Panc1 (cell line): ENCODE data around the gene FKBP10. TPM values are rescaled to one million over a fixed set of nuclear protein-coding genes. Genes with fewer than 3 reads are reported as not detected.

Source experiments
- ATAC-seq: fragments of 200-7000 bp; cut with Tn5 transposase; 2 replicates; pipeline ENCODE4 v1.9.1; 2020; ENCODE audit warnings: mild to moderate bottlenecking, moderate library complexity
- BruUV-seq: library from RNA; stranded (reverse); fragments of 400-500 nt; replicated peaks from 2 replicates; lab custom pipeline; 2021; lab: Mats Ljungman, UMichigan
- CTCF ChIA-PET: fragments of 300-600 bp; sonication (Branson Sonifier 250); formaldehyde crosslinking; loops from one replicate; lab custom pipeline; 2022; ENCODE audit warnings: antibody characterized with exemption; lab: Charles Lee
- POLR2A ChIA-PET: fragments of 300-600 bp; sonication (Branson Sonifier 250); formaldehyde crosslinking; loops from one replicate; lab custom pipeline; 2022; ENCODE audit warnings: antibody characterized with exemption; lab: Charles Lee
- DNase-seq: peaks from one replicate; pipeline ENCODE4 v3.0.0-alpha.2; 2010; ENCODE audit warnings: low read depth, low spot score
- H3K27ac ChIP-seq: 2 replicates; pipeline ENCODE4 v1.5.1; 2011; ENCODE audit warnings: mild to moderate bottlenecking, low read length, inconsistent platforms
- H3K27me3 ChIP-seq: fragments of 200-500 bp; sonication (Bioruptor generic); 2 replicates; pipeline ENCODE4 v1.6.0; 2014; ENCODE audit warnings: low read length, inconsistent platforms; ENCODE audit not compliant: control insufficient read depth, insufficient read depth
- H3K36me3 ChIP-seq: fragments of 200-500 bp; sonication (Bioruptor generic); 2 replicates; pipeline ENCODE4 v1.5.1; 2014; ENCODE audit warnings: inconsistent platforms, mild to moderate bottlenecking, low read length, moderate library complexity; ENCODE audit not compliant: control insufficient read depth, insufficient read depth
- H3K4me1 ChIP-seq: 2 replicates; pipeline ENCODE4 v1.5.1; 2011; ENCODE audit warnings: inconsistent platforms, mild to moderate bottlenecking, low read length, moderate library complexity; ENCODE audit not compliant: control insufficient read depth, insufficient read depth
- H3K4me3 ChIP-seq, 2 experiments: 2 replicates each; pipeline ENCODE4 v1.5.1; 2011 to 2012; ENCODE audit warnings: low read depth in 2 of 2, low read length in 2 of 2, mild to moderate bottlenecking in 2 of 2, inconsistent platforms in 1 of 2, moderate library complexity in 1 of 2
- H3K9me3 ChIP-seq: fragments of 200-500 bp; sonication (Bioruptor generic); 2 replicates; pipeline ENCODE4 v1.5.1; 2014; ENCODE audit warnings: low read depth, mild to moderate bottlenecking, inconsistent platforms, low read length, moderate library complexity; ENCODE audit not compliant: control insufficient read depth, insufficient read depth
- POLR2AphosphoS5 ChIP-seq: IDR thresholded peaks from 2 replicates; pipeline ENCODE4 v1.6.1; 2012; ENCODE audit warnings: mild to moderate bottlenecking, low read depth, low read length, moderate library complexity
- SIN3A ChIP-seq: IDR thresholded peaks from 2 replicates; pipeline ENCODE4 v1.6.1; 2012; ENCODE audit warnings: low read depth, mild to moderate bottlenecking, low read length, moderate library complexity, borderline replicate concordance; ENCODE audit not compliant: insufficient read depth
- TCF7L2 ChIP-seq: IDR thresholded peaks from 2 replicates; pipeline ENCODE4 v1.6.1; 2011; ENCODE audit warnings: mild to moderate bottlenecking, low read depth, low read length, inconsistent platforms
- in situ Hi-C: cut with HindIII; loops from 2 replicates; pipeline ENCODE4 v1.10.0; 2016; ENCODE audit warnings: low sequenced_read_pairs, low pct_unique_long_range_greater_than_20kb
- intact Hi-C: fragments of 100-400 bp; cut with micrococcal nuclease; formaldehyde crosslinking; loops from one replicate; pipeline ENCODE4 v1.10.0; 2022; ENCODE audit not compliant: unreplicated experiment
- total RNA-seq: library from RNA; stranded (reverse); gene quantifications from one replicate; pipeline ENCODE4 v1.2.1, GENCODE V29; 2021; ENCODE audit not compliant: unreplicated experiment
- TF ChIP-seq, protein P1 (sequence below), 2 experiments: IDR thresholded peaks; 2 replicates each; pipeline ENCODE4 v1.6.1; 2011 to 2012; ENCODE audit warnings: low read depth in 2 of 2, control low read depth in 1 of 2, low read length in 1 of 2, mild to moderate bottlenecking in 1 of 2, moderate library complexity in 1 of 2; ENCODE audit not compliant: insufficient read depth in 1 of 2
- TF ChIP-seq, protein P2 (sequence below): fragments of 450-650 bp; IDR thresholded peaks from 2 replicates; pipeline ENCODE4 v1.5.1; 2017; ENCODE audit warnings: mild to moderate bottlenecking

FKBP10 gene
- total RNA-seq, 1 experiment from 2014 or later: 190 TPM

DNA sequence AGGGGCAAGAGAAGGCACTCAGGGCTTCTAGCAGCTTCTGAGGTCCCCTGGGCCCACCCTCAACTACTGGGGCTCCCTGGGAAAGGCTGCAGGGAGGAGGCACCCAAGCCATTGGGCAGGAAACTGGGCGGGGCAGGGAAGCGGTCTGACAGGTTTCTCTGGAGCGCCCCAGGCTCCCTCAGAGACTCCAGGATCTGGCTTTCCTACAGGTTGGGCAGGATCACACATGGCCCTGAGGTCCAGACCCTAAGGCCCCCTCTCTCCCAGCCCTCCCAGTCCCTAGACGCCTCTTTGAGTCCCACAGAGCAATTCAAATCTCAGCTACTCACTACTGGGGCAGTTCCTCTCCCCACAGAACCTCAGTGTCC, 40.6 kb upstream of the FKBP10 start:
- CTCF ChIA-PET: interaction anchor here (1.3 kb wide), 1 partner anchor 14 kb away, joined by 3 read pairs; the partner anchor contains the start of gene JUP
- ATAC-seq (no peak), DNase-seq (no peak)
- H3K9me3 ChIP-seq: no peaks in the 10 kb centered on the region
- in situ Hi-C loops (no loop called here), intact Hi-C loops (no loop called here)
- H3K27me3 ChIP-seq: no peaks in the 10 kb centered on the region
- peaks cover 5% of the 10 kb centered on the region; the same call in 1 of the 2 replicates for H3K36me3 ChIP-seq
- no peak overlapping the region for H3K4me3 ChIP-seq
- peak overlapping the region; percentile 18; the same call in 1 of the 2 replicates for H3K27ac ChIP-seq
- POLR2A ChIA-PET: no interaction called here
- TF ChIP-seq SIN3A (no peak), POLR2AphosphoS5 (no peak), TCF7L2 (no peak)
- TF ChIP-seq, protein P1, sequence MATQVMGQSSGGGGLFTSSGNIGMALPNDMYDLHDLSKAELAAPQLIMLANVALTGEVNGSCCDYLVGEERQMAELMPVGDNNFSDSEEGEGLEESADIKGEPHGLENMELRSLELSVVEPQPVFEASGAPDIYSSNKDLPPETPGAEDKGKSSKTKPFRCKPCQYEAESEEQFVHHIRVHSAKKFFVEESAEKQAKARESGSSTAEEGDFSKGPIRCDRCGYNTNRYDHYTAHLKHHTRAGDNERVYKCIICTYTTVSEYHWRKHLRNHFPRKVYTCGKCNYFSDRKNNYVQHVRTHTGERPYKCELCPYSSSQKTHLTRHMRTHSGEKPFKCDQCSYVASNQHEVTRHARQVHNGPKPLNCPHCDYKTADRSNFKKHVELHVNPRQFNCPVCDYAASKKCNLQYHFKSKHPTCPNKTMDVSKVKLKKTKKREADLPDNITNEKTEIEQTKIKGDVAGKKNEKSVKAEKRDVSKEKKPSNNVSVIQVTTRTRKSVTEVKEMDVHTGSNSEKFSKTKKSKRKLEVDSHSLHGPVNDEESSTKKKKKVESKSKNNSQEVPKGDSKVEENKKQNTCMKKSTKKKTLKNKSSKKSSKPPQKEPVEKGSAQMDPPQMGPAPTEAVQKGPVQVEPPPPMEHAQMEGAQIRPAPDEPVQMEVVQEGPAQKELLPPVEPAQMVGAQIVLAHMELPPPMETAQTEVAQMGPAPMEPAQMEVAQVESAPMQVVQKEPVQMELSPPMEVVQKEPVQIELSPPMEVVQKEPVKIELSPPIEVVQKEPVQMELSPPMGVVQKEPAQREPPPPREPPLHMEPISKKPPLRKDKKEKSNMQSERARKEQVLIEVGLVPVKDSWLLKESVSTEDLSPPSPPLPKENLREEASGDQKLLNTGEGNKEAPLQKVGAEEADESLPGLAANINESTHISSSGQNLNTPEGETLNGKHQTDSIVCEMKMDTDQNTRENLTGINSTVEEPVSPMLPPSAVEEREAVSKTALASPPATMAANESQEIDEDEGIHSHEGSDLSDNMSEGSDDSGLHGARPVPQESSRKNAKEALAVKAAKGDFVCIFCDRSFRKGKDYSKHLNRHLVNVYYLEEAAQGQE (IDR thresholded peaks at IDR 0.05; ENCODE audit: insufficient read depth in 1 of 2, low read depth in 2 of 2, low read length in 1 of 2): no peak
- TF ChIP-seq, protein P2, sequence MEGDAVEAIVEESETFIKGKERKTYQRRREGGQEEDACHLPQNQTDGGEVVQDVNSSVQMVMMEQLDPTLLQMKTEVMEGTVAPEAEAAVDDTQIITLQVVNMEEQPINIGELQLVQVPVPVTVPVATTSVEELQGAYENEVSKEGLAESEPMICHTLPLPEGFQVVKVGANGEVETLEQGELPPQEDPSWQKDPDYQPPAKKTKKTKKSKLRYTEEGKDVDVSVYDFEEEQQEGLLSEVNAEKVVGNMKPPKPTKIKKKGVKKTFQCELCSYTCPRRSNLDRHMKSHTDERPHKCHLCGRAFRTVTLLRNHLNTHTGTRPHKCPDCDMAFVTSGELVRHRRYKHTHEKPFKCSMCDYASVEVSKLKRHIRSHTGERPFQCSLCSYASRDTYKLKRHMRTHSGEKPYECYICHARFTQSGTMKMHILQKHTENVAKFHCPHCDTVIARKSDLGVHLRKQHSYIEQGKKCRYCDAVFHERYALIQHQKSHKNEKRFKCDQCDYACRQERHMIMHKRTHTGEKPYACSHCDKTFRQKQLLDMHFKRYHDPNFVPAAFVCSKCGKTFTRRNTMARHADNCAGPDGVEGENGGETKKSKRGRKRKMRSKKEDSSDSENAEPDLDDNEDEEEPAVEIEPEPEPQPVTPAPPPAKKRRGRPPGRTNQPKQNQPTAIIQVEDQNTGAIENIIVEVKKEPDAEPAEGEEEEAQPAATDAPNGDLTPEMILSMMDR: no peak
- peaks cover 46% of the 10 kb centered on the region for H3K4me1 ChIP-seq
- no TSS peak for BruUV-seq

GRCh38 chr17:41772586-41773189, 40.1 kb upstream of the FKBP10 start:
- CTCF ChIA-PET: interaction anchor here (1.3 to 1.6 kb wide), 2 partner anchors 14 kb away, joined by 3 to 7 read pairs; partner anchors contain the start of gene JUP
- in situ Hi-C loops (no loop called here), intact Hi-C loops (no loop called here)
- ATAC-seq (no peak), DNase-seq (no peak)
- no peaks in the 10 kb centered on the region for H3K9me3 ChIP-seq
- peaks cover 4% of the 10 kb centered on the region; the same call in 1 of the 2 replicates for H3K36me3 ChIP-seq
- peak overlapping the region; percentile 55 for H3K27ac ChIP-seq
- peaks cover 50% of the 10 kb centered on the region for H3K4me1 ChIP-seq
- H3K4me3 ChIP-seq: no peak overlapping the region
- POLR2A ChIA-PET: interaction anchor here (0.9 kb wide), 1 partner anchor 10 kb away, joined by 3 read pairs; no protein-coding TSS in a partner anchor
- no peak for TF ChIP-seq SIN3A
- TF ChIP-seq, protein P2: no peak
- TF ChIP-seq POLR2AphosphoS5: no peak
- TF ChIP-seq, protein P1 (IDR thresholded peaks at IDR 0.05; ENCODE audit: insufficient read depth in 1 of 2, low read depth in 2 of 2, low read length in 1 of 2): no peak
- no peak for TF ChIP-seq TCF7L2
- BruUV-seq: no TSS peak
- H3K27me3 ChIP-seq: no peaks in the 10 kb centered on the region
